GM12891 (cell line): ENCODE results near the gene CPB2.
A peak's percentile ranks its signal among the peaks of the same experiment; 100 is the strongest.

ENCODE experiments used
- DNase-seq: peaks from one replicate; pipeline ENCODE4 v3.0.0; 2011; ENCODE audit warnings: low spot score; ENCODE audit not compliant: insufficient read length
- FAIRE-seq: peaks from 2 replicates; lab custom pipeline; 2011; peaks lifted over from hg19 to GRCh38; lab: Jason Lieb, UNC
- PAX5 ChIP-seq: IDR thresholded peaks from 2 replicates; pipeline ENCODE4 v1.6.1; 2011; ENCODE audit warnings: low read length, moderate library complexity, mild to moderate bottlenecking; ENCODE audit not compliant: insufficient read depth, severe bottlenecking
- POLR2A ChIP-seq: IDR thresholded peaks from 2 replicates; pipeline ENCODE4 v1.6.1; 2011; ENCODE audit warnings: low read depth, low read length, control low read depth
- POLR2AphosphoS5 ChIP-seq: IDR thresholded peaks from 2 replicates; pipeline ENCODE4 v1.6.1; 2011; ENCODE audit warnings: low read depth, low read length, control low read depth
- POU2F2 ChIP-seq: IDR thresholded peaks from 2 replicates; pipeline ENCODE4 v1.6.1; 2011; ENCODE audit warnings: low read depth, mild to moderate bottlenecking, control low read depth, low read length, moderate library complexity
- SPI1 ChIP-seq: IDR thresholded peaks from 2 replicates; pipeline ENCODE4 v1.6.1; 2011; ENCODE audit warnings: low read depth, low read length, control low read depth
- TAF1 ChIP-seq: IDR thresholded peaks from 2 replicates; pipeline ENCODE4 v1.6.1; 2011; ENCODE audit warnings: low read depth, low read length, control low read depth

CPB2 gene

GRCh38 chr13:46129124-46129523, 24.3 kb upstream of the CPB2 start:
- TF ChIP-seq POU2F2 (no peak), POLR2A (peak; percentile 26; the same call in 1 of the 2 replicates), POLR2AphosphoS5 (peak; percentile 65; the same call in 1 of the 2 replicates), SPI1 (no peak)
- FAIRE-seq, result no peak

DNA sequence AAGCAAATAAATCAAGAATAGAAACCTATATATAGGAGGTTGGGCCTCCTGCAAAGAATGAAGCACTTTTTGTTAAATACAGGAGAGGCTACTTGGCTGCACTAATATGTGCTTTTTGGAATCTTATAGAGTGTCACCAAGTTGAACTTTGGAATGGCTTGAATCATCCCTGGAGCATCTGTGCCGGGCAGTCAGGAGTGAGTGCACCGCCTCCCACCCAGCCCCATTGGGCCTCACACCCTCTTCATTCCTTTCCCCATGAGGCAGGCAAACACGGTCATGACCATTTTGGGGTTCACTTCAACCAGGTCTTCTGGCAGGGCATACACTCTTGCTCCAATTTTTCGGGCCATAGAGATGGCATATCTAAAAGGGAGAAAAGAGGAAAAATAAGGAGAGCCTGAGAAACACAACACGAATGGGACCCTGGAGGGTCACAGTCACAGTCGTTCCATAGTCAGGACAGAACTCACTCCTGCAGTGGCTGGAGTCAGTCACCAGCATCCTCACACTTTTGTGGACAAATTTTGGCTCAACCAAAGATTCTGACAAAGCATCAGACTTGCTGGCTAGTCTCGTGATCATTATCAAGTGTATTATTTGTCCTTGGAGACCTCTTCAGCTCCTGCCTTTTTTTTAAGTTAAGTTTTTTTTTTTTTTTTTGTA, 22.7 kb upstream of the CPB2 start:
- DNase-seq, result no peak
- FAIRE-seq, result no peak
- no peak for TF ChIP-seq TAF1
- TF ChIP-seq POLR2AphosphoS5, result no peak
- TF ChIP-seq POLR2A, result 0 out of 2 replicates have a peak, but pooled peaks have one; percentile 34
- no peak for TF ChIP-seq SPI1
- TF ChIP-seq POU2F2, result no peak

More at GRCh38 chr13:46129124-46129523, 24.3 kb upstream of the CPB2 start:
- DNase-seq, result no peak

DNA sequence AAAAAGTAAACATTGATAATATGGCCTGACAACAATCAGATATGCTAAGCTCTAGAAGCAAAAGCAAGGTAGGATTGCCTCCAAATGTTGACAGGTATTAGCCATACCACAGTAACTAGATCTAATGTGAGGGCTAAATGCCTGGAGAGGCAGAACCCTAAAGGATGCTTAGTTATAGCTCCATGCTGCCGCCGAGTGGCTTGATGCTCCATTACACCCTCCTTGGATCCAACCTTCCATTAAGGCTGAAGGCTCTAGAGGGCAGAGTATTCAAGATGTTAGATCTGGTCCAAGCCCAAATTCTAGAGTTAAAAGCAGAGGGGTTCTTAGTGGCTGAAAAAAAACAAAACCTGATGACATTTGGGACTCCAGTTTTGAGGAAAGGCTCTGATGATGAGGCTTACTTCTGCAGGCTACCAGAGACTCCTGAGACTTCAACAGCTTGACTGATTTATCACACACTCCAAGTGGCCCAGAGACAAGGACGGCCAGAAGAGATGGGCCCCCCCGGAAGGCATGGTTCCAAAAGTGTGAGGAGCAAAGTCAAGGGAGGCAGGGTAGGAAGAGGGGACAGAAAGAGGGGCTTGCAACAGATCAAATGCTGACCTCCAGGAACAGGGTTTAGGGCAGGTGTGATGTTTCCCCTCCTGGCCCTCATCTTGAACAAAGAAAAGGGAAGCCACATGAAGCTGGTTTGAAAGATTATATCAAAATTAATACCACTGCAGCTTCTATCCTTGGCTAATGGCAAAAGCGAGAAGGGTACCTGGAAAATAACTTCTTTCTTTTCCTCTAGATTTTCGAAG, 21.9 kb upstream of the CPB2 start:
- FAIRE-seq, result peak; percentile 71
- DNase-seq, result peak; percentile 22
- TF ChIP-seq TAF1, result no peak
- no peak; the same call in 1 of the 2 replicates for TF ChIP-seq POLR2AphosphoS5
- no peak for TF ChIP-seq SPI1
- TF ChIP-seq POLR2A, result no peak
- 0 out of 2 replicates have a peak, but pooled peaks have one; percentile 20 for TF ChIP-seq POU2F2

GRCh38 chr13:46126056-46126455, 21.2 kb upstream of the CPB2 start:
- no peak for TF ChIP-seq POLR2A
- TF ChIP-seq POU2F2, result no peak
- no peak for TF ChIP-seq TAF1
- TF ChIP-seq PAX5, result no peak
- no peak for TF ChIP-seq SPI1
- peak; percentile 60; the same call in 1 of the 2 replicates for TF ChIP-seq POLR2AphosphoS5
- DNase-seq (no peak), FAIRE-seq (no peak)

- no peak for DNase-seq
- FAIRE-seq, result peak; percentile 41
- TF ChIP-seq POLR2AphosphoS5 (peak; percentile 89), POU2F2 (peak; percentile 86), TAF1 (no peak; the same call in 1 of the 2 replicates), PAX5 (no peak), POLR2A (peak; percentile 77), SPI1 (no peak)
These were observed 20.4 kb upstream of the CPB2 start for GRCh38 chr13:46124967-46125933.

- TF ChIP-seq POLR2A (peak; percentile 83; the same call in 1 of the 2 replicates), PAX5 (no peak), POLR2AphosphoS5 (peak; percentile 87), POU2F2 (peak; percentile 88), SPI1 (no peak), TAF1 (no peak)
- FAIRE-seq (peak; percentile 60), DNase-seq (no peak)
These were observed 19.7 kb upstream of the CPB2 start for GRCh38 chr13:46124531-46124966.

DNA sequence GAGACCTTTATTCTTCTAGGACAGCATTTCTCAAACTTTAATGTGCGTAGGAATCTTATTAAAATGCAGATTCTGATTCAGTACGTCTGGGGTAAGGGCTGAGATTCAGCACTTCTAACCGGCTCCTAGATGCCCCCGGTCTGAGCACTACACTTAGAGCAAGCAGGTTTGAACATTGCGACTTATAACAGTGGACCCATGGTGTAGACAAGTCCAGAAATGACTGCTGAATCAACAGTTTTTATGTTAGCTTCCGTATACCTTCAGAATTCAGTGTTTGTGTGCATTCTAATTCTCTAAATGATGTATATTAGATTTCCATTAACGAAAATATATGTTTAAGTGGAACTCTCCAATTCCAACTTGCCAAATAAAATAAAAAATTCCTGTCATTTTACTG, 17.5 kb upstream of the CPB2 start:
- FAIRE-seq (no peak), DNase-seq (no peak)

GRCh38 chr13:46121597-46122163, 16.8 kb upstream of the CPB2 start:
- TF ChIP-seq TAF1, result no peak
- no peak for TF ChIP-seq PAX5
- no peak for TF ChIP-seq POU2F2
- TF ChIP-seq SPI1, result no peak
- TF ChIP-seq POLR2AphosphoS5, result no peak
- no peak for TF ChIP-seq POLR2A
- FAIRE-seq, result no peak
- no peak for DNase-seq

More for the DNA sequence above, 17.5 kb upstream of the CPB2 start:
- TF ChIP-seq POLR2A (no peak), POLR2AphosphoS5 (no peak), TAF1 (no peak), POU2F2 (no peak), SPI1 (no peak), PAX5 (no peak)

DNA sequence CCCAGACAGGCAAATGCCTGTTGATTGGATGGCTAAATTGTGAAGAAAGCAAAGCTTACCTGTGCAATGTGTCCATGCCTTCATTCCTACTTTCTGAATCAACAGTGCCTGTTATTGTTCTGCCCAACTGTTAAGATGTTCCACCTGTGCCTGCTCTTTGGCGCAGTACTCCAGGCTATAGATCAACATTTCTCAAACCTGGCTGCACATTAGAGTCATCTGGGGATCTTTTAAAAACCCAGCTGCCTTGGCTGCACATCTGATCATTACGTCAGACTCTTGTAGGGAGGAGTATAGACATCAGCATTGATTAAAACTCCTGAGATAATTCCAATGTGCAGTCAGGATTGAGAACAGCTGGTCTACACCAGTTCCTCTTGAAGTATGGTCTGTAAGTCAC, 16.2 kb upstream of the CPB2 start:
- TF ChIP-seq TAF1 (no peak), PAX5 (no peak), POLR2A (no peak), POLR2AphosphoS5 (no peak), SPI1 (no peak), POU2F2 (no peak)
- FAIRE-seq, result no peak
- DNase-seq, result no peak
